SK-N-SH treated with all-trans-retinoic acid at 6 μM for 48 hours (cell line): Measurements from ENCODE around the gene LIN9.

Experiments used
- ATAC-seq: fragments of 200-7000 bp; cut with Tn5 transposase; 3 replicates; pipeline ENCODE4 v1.9.1; 2020; ENCODE audit warnings: mild to moderate bottlenecking, moderate library complexity
- ARNTL ChIP-seq: fragments of 450-650 bp; formaldehyde crosslinking; IDR thresholded peaks from 2 replicates; pipeline ENCODE4 v1.5.0; 2020; ENCODE audit warnings: low read depth, mild to moderate bottlenecking, moderate library complexity, borderline replicate concordance
- BACH2 ChIP-seq: fragments of 250-450 bp; sonication (Bioruptor Pico); IDR thresholded peaks from 2 replicates; pipeline ENCODE4 v1.9.0; 2021; ENCODE audit warnings: mild to moderate bottlenecking, borderline replicate concordance
- CSDC2 ChIP-seq: fragments of 250-450 bp; sonication (Bioruptor Pico); IDR thresholded peaks from 2 replicates; pipeline ENCODE4 v1.5.0; 2020; ENCODE audit warnings: mild to moderate bottlenecking, moderate library complexity
- ESRRG ChIP-seq: fragments of 250-450 bp; sonication (Bioruptor Pico); IDR thresholded peaks from 2 replicates; pipeline ENCODE4 v1.6.1; 2021; ENCODE audit warnings: mild to moderate bottlenecking
- GLIS3 ChIP-seq: fragments of 250-450 bp; sonication (Bioruptor Pico); IDR thresholded peaks from 2 replicates; pipeline ENCODE4 v1.5.0; 2020; ENCODE audit warnings: mild to moderate bottlenecking, moderate library complexity
- ISL1 ChIP-seq: fragments of 250-450 bp; sonication (Bioruptor Pico); IDR thresholded peaks from 2 replicates; pipeline ENCODE4 v2.1.2; 2022; ENCODE audit warnings: mild to moderate bottlenecking, moderate library complexity
- OSR1 ChIP-seq: fragments of 250-450 bp; sonication (Bioruptor Pico); IDR thresholded peaks from 2 replicates; pipeline ENCODE4 v1.8.0; 2022; ENCODE audit warnings: moderate library complexity, mild to moderate bottlenecking, inconsistent platforms
- PPARA ChIP-seq: fragments of 250-450 bp; sonication (Bioruptor Pico); IDR thresholded peaks from 2 replicates; pipeline ENCODE4 v1.5.0; 2020; ENCODE audit warnings: mild to moderate bottlenecking, borderline replicate concordance
- RARB ChIP-seq: fragments of 250-450 bp; sonication (Bioruptor Pico); IDR thresholded peaks from 2 replicates; pipeline ENCODE4 v1.8.0; 2021; ENCODE audit warnings: mild to moderate bottlenecking, moderate library complexity
- SNAI2 ChIP-seq: fragments of 250-450 bp; sonication (Bioruptor Pico); IDR thresholded peaks from 2 replicates; pipeline ENCODE4 v1.5.0; 2020; ENCODE audit warnings: mild to moderate bottlenecking, moderate library complexity
- TCF4 ChIP-seq: fragments of 250-450 bp; sonication (Bioruptor Pico); IDR thresholded peaks from 2 replicates; pipeline ENCODE4 v1.8.0; 2021; ENCODE audit warnings: mild to moderate bottlenecking, moderate library complexity, borderline replicate concordance
- TOX ChIP-seq: fragments of 250-450 bp; sonication (Bioruptor Pico); IDR thresholded peaks from 2 replicates; pipeline ENCODE4 v1.8.0; 2021; ENCODE audit warnings: mild to moderate bottlenecking, moderate library complexity, borderline replicate concordance
- ZC3H10 ChIP-seq: fragments of 250-450 bp; sonication (Bioruptor Pico); IDR thresholded peaks from 2 replicates; pipeline ENCODE4 v1.5.1; 2021; ENCODE audit warnings: mild to moderate bottlenecking, moderate library complexity
- ZFP3 ChIP-seq: fragments of 250-450 bp; sonication (Bioruptor Pico); IDR thresholded peaks from 2 replicates; pipeline ENCODE4 v1.5.0; 2020; ENCODE audit warnings: mild to moderate bottlenecking, moderate library complexity
- ZFP30 ChIP-seq: fragments of 450-650 bp; formaldehyde crosslinking; IDR thresholded peaks from 2 replicates; pipeline ENCODE4 v1.5.0; 2022; ENCODE audit warnings: mild to moderate bottlenecking, moderate library complexity
- ZNF565 ChIP-seq: fragments of 450-650 bp; formaldehyde crosslinking; conservative IDR thresholded peaks from 2 replicates; pipeline ENCODE4 v1.5.0; 2020; ENCODE audit warnings: low read depth, mild to moderate bottlenecking, moderate library complexity
- ZNF8 ChIP-seq: fragments of 450-650 bp; formaldehyde crosslinking; IDR thresholded peaks from 2 replicates; pipeline ENCODE4 v1.5.0; 2020; ENCODE audit warnings: mild to moderate bottlenecking, moderate library complexity
- TF ChIP-seq, protein P1 (sequence below): fragments of 250-450 bp; sonication (Bioruptor Pico); IDR thresholded peaks from 2 replicates; pipeline ENCODE4 v1.5.1; 2020; ENCODE audit warnings: low read depth, mild to moderate bottlenecking, moderate library complexity
- TF ChIP-seq, protein P2 (sequence below): fragments of 250-450 bp; sonication (Bioruptor Pico); IDR thresholded peaks from 2 replicates; pipeline ENCODE4 v1.8.0; 2021; ENCODE audit warnings: low read depth, mild to moderate bottlenecking, moderate library complexity, borderline replicate concordance
- TF ChIP-seq, protein P3 (sequence below): fragments of 250-450 bp; sonication (Bioruptor Pico); IDR thresholded peaks from 2 replicates; pipeline ENCODE4 v1.8.0; 2020; ENCODE audit warnings: mild to moderate bottlenecking, moderate library complexity, borderline replicate concordance
- TF ChIP-seq, protein P4 (sequence below): fragments of 250-450 bp; sonication (Bioruptor Pico); IDR thresholded peaks from 2 replicates; pipeline ENCODE4 v1.5.1; 2021; ENCODE audit warnings: mild to moderate bottlenecking, moderate library complexity
- TF ChIP-seq, protein P5 (sequence below): fragments of 250-450 bp; sonication (Bioruptor Pico); IDR thresholded peaks from 2 replicates; pipeline ENCODE4 v1.5.0; 2020; ENCODE audit warnings: mild to moderate bottlenecking, moderate library complexity

Gene LIN9

DNA sequence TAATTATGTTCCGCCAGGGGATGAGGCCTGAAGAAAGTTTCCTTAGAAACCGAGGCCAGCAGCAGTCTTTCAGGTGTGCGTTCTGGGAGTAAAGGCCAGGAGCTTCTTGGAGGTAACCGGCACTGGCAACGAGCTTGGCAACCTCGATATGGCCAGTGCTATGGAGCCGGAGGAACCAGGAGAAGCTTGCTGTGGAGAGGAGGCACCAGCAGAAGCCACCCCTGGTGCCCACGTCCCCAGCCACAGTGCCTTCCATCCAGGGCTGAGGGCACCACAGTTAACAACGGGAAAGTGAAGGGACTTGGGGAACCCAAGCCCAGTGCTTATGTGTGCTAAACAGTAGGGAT is 41.5 kb upstream of the LIN9 start:
- no peak for ATAC-seq
- TF ChIP-seq, protein P1, sequence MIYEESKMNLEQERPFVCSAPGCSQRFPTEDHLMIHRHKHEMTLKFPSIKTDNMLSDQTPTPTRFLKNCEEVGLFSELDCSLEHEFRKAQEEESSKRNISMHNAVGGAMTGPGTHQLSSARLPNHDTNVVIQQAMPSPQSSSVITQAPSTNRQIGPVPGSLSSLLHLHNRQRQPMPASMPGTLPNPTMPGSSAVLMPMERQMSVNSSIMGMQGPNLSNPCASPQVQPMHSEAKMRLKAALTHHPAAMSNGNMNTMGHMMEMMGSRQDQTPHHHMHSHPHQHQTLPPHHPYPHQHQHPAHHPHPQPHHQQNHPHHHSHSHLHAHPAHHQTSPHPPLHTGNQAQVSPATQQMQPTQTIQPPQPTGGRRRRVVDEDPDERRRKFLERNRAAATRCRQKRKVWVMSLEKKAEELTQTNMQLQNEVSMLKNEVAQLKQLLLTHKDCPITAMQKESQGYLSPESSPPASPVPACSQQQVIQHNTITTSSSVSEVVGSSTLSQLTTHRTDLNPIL (CRISPR knock-in tag): no peak
- no peak for TF ChIP-seq PPARA (CRISPR knock-in tag)
- TF ChIP-seq SNAI2: no peak
- TF ChIP-seq ZC3H10 (CRISPR knock-in tag): no peak
- no peak for TF ChIP-seq ARNTL
- no peak for TF ChIP-seq ZFP3 (CRISPR knock-in tag)
- TF ChIP-seq, protein P2, sequence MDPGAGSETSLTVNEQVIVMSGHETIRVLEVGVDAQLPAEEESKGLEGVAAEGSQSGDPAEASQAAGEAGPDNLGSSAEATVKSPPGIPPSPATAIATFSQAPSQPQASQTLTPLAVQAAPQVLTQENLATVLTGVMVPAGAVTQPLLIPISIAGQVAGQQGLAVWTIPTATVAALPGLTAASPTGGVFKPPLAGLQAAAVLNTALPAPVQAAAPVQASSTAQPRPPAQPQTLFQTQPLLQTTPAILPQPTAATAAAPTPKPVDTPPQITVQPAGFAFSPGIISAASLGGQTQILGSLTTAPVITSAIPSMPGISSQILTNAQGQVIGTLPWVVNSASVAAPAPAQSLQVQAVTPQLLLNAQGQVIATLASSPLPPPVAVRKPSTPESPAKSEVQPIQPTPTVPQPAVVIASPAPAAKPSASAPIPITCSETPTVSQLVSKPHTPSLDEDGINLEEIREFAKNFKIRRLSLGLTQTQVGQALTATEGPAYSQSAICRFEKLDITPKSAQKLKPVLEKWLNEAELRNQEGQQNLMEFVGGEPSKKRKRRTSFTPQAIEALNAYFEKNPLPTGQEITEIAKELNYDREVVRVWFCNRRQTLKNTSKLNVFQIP (CRISPR knock-in tag): no peak
- TF ChIP-seq ZFP30 (CRISPR knock-in tag): no peak
- no peak for TF ChIP-seq CSDC2 (CRISPR knock-in tag)

DNA sequence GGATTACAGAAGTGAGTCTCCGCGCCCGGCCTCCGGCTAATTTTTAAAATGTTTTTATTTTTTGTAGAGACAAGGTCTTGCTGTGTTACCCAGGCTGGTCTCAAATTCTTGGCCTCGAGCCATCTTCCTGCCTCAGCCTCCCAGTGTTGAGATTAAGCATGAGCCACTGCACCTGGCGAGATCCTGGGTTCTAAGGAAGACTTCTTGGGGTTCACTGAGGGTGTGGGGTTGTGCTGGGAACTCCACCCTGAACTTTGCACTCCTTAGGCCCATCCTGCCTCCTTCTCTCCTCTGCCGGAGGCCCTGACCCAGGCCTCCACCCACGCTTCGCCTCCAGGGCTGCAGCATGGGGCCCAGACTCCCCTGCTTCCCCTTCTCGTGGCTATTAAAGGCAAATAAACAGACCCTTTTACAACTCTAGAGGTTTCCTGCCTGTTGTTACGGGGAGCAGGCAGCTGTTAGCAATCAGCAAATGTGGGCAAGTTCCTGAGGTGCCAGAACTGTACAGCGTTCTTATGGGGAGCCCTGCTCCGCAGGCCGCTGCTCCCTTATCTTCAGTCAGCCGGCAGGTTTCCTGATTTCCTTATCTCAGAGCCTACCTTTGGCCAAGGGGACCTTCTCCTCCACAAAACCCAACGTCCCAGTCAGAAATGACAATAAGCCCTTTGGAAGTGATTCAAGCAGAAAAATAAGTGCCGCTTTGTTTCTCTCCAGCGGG is 41.0 kb upstream of the LIN9 start:
- TF ChIP-seq ZFP30 (CRISPR knock-in tag): no peak
- no peak for TF ChIP-seq TCF4
- no peak for TF ChIP-seq ISL1 (CRISPR knock-in tag)
- TF ChIP-seq RARB (CRISPR knock-in tag): no peak
- TF ChIP-seq OSR1 (CRISPR knock-in tag): no peak
- no peak for TF ChIP-seq SNAI2
- TF ChIP-seq PPARA (CRISPR knock-in tag): no peak
- no peak for TF ChIP-seq BACH2 (CRISPR knock-in tag)
- TF ChIP-seq, protein P1 (CRISPR knock-in tag): no peak
- no peak for TF ChIP-seq ZNF565 (CRISPR knock-in tag)
- no peak for TF ChIP-seq ARNTL
- no peak for TF ChIP-seq ZNF8
- TF ChIP-seq GLIS3 (CRISPR knock-in tag): no peak
- TF ChIP-seq, protein P3, sequence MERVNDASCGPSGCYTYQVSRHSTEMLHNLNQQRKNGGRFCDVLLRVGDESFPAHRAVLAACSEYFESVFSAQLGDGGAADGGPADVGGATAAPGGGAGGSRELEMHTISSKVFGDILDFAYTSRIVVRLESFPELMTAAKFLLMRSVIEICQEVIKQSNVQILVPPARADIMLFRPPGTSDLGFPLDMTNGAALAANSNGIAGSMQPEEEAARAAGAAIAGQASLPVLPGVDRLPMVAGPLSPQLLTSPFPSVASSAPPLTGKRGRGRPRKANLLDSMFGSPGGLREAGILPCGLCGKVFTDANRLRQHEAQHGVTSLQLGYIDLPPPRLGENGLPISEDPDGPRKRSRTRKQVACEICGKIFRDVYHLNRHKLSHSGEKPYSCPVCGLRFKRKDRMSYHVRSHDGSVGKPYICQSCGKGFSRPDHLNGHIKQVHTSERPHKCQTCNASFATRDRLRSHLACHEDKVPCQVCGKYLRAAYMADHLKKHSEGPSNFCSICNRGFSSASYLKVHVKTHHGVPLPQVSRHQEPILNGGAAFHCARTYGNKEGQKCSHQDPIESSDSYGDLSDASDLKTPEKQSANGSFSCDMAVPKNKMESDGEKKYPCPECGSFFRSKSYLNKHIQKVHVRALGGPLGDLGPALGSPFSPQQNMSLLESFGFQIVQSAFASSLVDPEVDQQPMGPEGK (CRISPR knock-in tag): no peak
- no peak for ATAC-seq

DNA sequence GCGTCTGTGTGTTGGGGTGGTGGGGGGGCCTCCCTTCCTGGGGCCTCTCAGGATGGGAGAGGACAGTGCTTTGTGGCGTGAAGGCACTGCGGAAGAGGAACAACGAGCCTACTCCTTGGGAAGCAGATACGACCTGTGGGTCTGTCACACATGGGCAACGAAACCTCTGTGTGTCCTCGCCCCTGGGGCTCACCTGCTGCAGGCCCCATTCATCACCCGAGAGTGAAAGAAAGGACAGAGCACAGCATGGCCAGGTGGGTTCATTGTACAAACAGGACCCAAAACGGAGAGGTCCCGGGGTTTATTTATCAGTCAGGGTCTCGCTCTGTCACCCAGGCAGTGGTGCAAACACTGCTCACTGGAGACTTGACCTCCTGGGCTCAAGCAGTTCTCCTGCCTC is 40.1 kb upstream of the LIN9 start:
- TF ChIP-seq, protein P1 (CRISPR knock-in tag): no peak
- no peak for TF ChIP-seq ZFP3 (CRISPR knock-in tag)
- no peak for TF ChIP-seq ARNTL
- no peak for TF ChIP-seq ESRRG
- TF ChIP-seq, protein P3 (CRISPR knock-in tag): no peak
- no peak for TF ChIP-seq PPARA (CRISPR knock-in tag)
- TF ChIP-seq, protein P4, sequence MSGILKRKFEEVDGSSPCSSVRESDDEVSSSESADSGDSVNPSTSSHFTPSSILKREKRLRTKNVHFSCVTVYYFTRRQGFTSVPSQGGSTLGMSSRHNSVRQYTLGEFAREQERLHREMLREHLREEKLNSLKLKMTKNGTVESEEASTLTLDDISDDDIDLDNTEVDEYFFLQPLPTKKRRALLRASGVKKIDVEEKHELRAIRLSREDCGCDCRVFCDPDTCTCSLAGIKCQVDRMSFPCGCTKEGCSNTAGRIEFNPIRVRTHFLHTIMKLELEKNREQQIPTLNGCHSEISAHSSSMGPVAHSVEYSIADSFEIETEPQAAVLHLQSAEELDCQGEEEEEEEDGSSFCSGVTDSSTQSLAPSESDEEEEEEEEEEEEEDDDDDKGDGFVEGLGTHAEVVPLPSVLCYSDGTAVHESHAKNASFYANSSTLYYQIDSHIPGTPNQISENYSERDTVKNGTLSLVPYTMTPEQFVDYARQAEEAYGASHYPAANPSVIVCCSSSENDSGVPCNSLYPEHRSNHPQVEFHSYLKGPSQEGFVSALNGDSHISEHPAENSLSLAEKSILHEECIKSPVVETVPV (CRISPR knock-in tag): no peak
- no peak for TF ChIP-seq ZFP30 (CRISPR knock-in tag)
- TF ChIP-seq CSDC2 (CRISPR knock-in tag): no peak
- no peak for TF ChIP-seq ZNF565 (CRISPR knock-in tag)
- TF ChIP-seq TOX (CRISPR knock-in tag): no peak
- TF ChIP-seq, protein P5, sequence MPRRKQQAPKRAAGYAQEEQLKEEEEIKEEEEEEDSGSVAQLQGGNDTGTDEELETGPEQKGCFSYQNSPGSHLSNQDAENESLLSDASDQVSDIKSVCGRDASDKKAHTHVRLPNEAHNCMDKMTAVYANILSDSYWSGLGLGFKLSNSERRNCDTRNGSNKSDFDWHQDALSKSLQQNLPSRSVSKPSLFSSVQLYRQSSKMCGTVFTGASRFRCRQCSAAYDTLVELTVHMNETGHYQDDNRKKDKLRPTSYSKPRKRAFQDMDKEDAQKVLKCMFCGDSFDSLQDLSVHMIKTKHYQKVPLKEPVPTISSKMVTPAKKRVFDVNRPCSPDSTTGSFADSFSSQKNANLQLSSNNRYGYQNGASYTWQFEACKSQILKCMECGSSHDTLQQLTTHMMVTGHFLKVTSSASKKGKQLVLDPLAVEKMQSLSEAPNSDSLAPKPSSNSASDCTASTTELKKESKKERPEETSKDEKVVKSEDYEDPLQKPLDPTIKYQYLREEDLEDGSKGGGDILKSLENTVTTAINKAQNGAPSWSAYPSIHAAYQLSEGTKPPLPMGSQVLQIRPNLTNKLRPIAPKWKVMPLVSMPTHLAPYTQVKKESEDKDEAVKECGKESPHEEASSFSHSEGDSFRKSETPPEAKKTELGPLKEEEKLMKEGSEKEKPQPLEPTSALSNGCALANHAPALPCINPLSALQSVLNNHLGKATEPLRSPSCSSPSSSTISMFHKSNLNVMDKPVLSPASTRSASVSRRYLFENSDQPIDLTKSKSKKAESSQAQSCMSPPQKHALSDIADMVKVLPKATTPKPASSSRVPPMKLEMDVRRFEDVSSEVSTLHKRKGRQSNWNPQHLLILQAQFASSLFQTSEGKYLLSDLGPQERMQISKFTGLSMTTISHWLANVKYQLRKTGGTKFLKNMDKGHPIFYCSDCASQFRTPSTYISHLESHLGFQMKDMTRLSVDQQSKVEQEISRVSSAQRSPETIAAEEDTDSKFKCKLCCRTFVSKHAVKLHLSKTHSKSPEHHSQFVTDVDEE (CRISPR knock-in tag): no peak
- TF ChIP-seq GLIS3 (CRISPR knock-in tag): no peak
- TF ChIP-seq SNAI2: no peak
- ATAC-seq: no peak
